Ectodermal cell (in vitro differentiated cells): ENCODE results near the gene CLC.
"Not testable (repeated sequence)": the region's sequence is repeated elsewhere in the genome, so short reads cannot be mapped to it uniquely, and the experiment has no call there.

Experiments
- H3K27ac ChIP-seq: 2 replicates; pipeline ENCODE4 v1.7.0; 2013; ENCODE audit warnings: mild to moderate bottlenecking, low read depth, low read length; ENCODE audit not compliant: insufficient read depth, poor library complexity, severe bottlenecking
- H3K27me3 ChIP-seq: 2 replicates; pipeline ENCODE4 v1.7.0; 2013; ENCODE audit warnings: mild to moderate bottlenecking, low read length; ENCODE audit not compliant: insufficient read depth, control insufficient read depth, poor library complexity, severe bottlenecking
- H3K36me3 ChIP-seq: one replicate; pipeline ENCODE4 v1.7.0; 2013; ENCODE audit warnings: low read length; ENCODE audit not compliant: control insufficient read depth, insufficient read depth
- H3K4me1 ChIP-seq: one replicate; pipeline ENCODE4 v1.7.0; 2013; ENCODE audit warnings: low read length; ENCODE audit not compliant: control insufficient read depth, insufficient read depth
- H3K4me3 ChIP-seq: 2 replicates; pipeline ENCODE4 v1.7.0; 2013; ENCODE audit warnings: low read depth, low read length, control low read depth; ENCODE audit not compliant: insufficient read depth
- H3K9me3 ChIP-seq: 2 replicates; pipeline ENCODE4 v1.7.0; 2013; ENCODE audit warnings: mild to moderate bottlenecking, low read length, moderate library complexity; ENCODE audit not compliant: control insufficient read depth
- WGBS, 2 experiments: methylation state at CpG; one replicate each; pipeline ENCODE4 v1.1.7; 2013; ENCODE audit warnings: missing lambda C conversion rate in 2 of 2; 5-methylcytosine and 5-hydroxymethylcytosine counted together

Gene CLC

DNA sequence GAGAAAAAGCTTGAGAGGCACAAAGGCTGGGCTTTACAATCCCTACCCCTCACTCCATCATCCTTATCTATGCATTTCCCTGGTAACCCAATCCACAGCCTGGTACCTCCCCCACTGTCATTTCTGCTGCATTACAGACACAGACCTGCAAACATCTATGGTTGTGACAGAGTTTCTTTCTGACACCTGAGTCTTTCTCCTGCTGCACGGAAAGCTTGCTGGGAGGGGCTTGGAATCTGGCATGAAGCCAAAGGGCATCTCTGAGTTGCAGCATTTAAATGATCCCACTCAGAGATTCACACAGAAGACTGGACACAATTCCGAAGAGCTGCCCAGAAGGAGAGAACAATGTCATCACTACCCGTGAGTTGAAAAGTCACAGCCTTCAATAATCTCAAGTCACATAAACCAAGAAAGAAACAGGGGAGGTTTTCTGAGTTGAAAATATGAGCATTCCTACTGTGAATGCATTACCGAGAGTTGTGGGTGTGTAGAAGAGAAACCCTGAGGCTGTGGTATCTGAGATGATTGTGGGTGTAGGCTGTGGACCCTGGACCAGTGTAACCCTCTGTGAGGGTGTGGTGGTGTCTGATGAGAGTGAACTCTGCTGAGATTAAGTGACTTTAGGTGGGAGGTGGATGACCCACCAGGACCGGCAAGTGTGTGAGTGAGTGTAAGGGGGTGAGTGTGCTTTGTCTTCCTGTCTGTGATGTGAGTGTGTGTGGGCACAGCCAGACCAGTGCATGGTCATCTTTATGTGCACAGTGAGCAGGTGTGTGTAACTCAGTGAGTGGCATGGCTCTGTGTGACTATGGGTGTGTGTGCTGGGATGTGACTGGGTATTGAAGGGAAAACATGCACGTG, 33.4 kb downstream of the CLC start, which contains the start of gene LGALS14:
Gene LGALS14 (plus strand): TSS at position 301 of the 864 bp plus-strand sequence. CDS start 48 bp downstream, at position 349.
- 74 to 75% methylated on average over 5 to 6 of the region's 6 CpGs for WGBS, 2 experiments
- Histone ChIP-seq H3K36me3 (no peaks in the 10 kb centered on the region), H3K4me3 (no peak within 1 kb of the TSS), H3K4me1 (no peaks in the 10 kb centered on the region), H3K9me3 (no peaks in the 10 kb centered on the region), H3K27me3 (no peaks in the 10 kb centered on the region), H3K27ac (no peak within 1 kb of the TSS)

DNA sequence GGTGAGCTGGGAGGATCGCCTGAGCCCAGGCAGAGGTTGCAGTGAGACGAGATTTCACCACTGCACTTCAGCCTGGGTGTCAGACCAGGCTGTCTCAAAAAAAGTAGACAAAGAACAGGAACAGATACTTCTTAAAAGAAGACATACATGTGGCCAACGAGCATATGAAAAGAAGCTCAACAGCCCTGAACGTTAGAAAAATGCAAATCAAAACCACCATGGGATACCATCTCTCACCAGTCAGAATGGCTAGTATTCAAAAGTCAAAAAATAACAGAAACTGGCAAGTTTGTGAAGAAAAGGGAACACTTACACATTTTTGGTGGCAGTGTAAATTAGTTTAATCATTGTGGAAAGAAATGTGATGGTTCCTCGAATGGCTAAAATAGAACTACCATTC, 36.5 kb downstream of the CLC start:
- Histone ChIP-seq H3K36me3 (no peaks in the 10 kb centered on the region), H3K27ac (no peak overlapping the region), H3K9me3 (no peaks in the 10 kb centered on the region), H3K4me1 (no peaks in the 10 kb centered on the region), H3K27me3 (peaks cover 6% of the 10 kb centered on the region), H3K4me3 (no peak overlapping the region)
- 65 to 72% methylated on average over 5 of the region's 5 CpGs for WGBS, 2 experiments

DNA sequence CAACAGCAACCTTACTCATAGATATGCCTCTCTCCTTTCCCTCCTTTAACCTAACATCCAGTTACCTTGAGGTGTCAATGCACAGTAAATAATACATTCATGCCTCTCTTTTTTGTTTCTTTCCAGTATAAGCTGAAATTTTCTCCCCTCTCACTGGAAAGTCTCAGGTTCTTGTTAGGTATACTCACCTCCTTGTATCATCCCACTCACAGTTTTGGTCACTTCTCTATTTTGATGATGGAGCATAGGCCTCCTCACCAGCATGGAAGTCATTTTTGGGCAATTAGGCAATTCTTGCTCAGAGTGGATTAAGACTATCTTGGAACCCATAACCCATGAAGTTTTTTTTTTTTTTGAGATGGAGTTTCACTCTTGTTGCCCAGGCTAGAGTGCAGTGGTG, 39.3 kb downstream of the CLC start:
- Histone ChIP-seq H3K27me3 (peaks cover 6% of the 10 kb centered on the region), H3K9me3 (no peaks in the 10 kb centered on the region), H3K27ac (no peak overlapping the region), H3K4me1 (no peaks in the 10 kb centered on the region), H3K36me3 (no peaks in the 10 kb centered on the region), H3K4me3 (no peak overlapping the region)

DNA sequence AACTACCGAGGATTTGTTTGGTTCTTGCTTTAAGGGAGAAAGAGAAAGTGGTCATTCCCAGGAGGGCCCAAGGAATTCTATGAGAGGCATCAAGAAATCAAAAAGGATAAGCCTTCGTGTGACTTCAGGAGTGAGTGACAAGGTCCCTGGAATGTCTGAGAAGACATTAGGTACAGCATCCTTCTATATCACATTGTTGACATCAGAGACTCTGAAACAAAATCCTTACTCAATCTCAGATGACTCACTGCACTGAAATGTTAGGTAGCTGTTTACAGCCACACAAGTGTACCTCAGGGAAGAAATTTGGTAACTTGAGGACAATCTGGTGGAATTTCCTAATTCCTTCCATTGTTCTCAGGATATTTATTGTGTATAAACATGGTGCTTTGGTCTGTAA, 41.4 kb downstream of the CLC start:
- Histone ChIP-seq H3K27ac (no peak overlapping the region), H3K4me3 (no peak overlapping the region), H3K4me1 (no peaks in the 10 kb centered on the region), H3K9me3 (no peaks in the 10 kb centered on the region), H3K36me3 (no peaks in the 10 kb centered on the region), H3K27me3 (peaks cover 6% of the 10 kb centered on the region)
- 75 to 87% methylated on average over 2 of the region's 2 CpGs for WGBS, 2 experiments

DNA sequence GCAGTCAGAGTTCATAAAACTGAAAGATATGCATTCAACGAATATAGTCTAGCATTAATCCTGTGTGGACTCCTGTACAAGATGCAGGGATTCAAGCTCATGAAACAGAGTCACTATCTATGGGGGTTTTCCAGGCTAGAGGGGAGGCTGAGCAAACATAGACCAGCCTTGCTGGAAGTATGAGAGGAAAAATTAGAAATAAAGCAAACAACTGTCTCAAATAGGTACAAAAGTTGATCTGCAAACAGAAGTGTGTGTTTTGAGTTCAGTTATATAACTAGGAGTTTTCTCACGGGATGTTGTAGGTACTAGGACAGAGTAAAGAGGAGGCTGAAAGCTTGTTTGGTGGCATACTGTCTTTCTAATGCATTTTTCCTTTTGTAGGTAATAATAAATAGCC, 42.1 kb downstream of the CLC start:
- 85 to 92% methylated on average over 2 of the region's 2 CpGs for WGBS, 2 experiments

DNA sequence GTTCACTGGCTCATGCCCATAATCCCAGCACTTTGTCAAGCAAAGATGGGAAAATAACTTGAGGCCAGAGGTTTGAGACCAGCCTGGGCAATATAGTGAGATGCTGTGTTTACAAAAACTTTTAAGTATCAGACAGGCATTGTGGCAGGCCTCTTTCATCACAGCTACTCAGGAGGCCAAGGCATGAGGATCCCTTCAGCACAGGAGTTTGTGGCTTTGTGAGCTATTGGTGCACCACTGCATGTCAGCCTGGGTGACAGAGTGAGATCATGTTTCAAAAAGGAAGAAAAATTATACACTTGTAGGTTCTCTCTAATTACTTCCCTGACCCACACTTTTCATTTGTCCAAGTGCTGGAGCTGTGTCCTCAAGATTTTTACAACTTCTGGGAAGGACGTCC, 45.0 kb downstream of the CLC start:
- Histone ChIP-seq H3K36me3 (no peaks in the 10 kb centered on the region), H3K27ac (no peak overlapping the region), H3K4me1 (no peaks in the 10 kb centered on the region), H3K27me3 (no peaks in the 10 kb centered on the region), H3K4me3 (no peak overlapping the region), H3K9me3 (no peaks in the 10 kb centered on the region)
- WGBS, 2 experiments: 93 to 94% methylated on average over 1 of the region's 1 CpG

More for the DNA sequence above, 42.1 kb downstream of the CLC start:
- peaks cover 6% of the 10 kb centered on the region for H3K27me3 ChIP-seq
- no peaks in the 10 kb centered on the region for H3K9me3 ChIP-seq
- H3K36me3 ChIP-seq: no peaks in the 10 kb centered on the region
- no peaks in the 10 kb centered on the region for H3K4me1 ChIP-seq
- H3K4me3 ChIP-seq: no peak overlapping the region
- H3K27ac ChIP-seq: no peak overlapping the region

DNA sequence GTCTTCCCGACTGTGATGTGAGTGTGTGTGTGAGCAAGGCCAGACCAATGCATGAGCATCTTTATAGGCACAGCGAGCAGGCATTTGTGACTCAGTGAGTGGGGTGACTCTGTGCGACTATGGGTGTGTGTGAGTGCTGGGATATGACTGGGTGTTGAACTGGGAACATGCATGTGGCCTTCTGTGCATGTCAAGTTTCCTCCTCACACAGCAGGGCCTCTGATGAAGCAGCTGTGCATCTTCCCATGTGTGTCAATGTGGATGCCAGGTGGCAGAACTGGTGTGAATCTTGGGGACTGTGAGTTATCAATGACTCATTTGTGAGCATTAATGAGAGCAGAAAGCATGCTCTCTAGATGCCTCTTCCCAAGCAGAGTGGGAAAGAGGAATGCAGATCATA, 45.7 kb downstream of the CLC start:
- H3K4me1 ChIP-seq: no peaks in the 10 kb centered on the region
- H3K27ac ChIP-seq: no peak overlapping the region
- H3K27me3 ChIP-seq: no peaks in the 10 kb centered on the region
- no peak overlapping the region for H3K4me3 ChIP-seq
- no peaks in the 10 kb centered on the region for H3K9me3 ChIP-seq
- WGBS, 2 experiments: 84 to 89% methylated on average over 3 of the region's 3 CpGs
- no peaks in the 10 kb centered on the region for H3K36me3 ChIP-seq

DNA sequence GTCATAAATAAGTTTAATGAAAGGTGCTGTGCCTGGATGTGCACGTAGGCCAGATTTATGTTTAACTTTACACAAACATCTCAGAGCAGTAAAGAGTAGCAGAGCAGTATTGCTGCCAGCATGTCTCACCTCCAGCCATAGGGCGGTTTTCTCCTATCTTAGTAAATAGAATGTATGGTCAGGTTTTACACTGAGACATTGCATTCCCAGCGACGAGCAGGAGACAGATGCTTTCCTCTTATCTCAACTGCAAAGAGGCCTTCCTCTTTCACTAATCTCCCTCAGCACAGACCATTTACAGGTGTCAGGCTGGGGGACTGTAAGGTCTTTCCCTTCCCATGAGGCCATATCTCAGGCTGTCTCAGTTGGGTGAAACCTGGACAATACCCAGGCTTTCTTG, 49.2 kb downstream of the CLC start:
- WGBS, 2 experiments: 87 to 97% methylated on average over 3 to 4 of the region's 4 CpGs
- H3K4me3 ChIP-seq, H3K9me3 ChIP-seq, H3K36me3 ChIP-seq, H3K27ac ChIP-seq, H3K27me3 ChIP-seq, H3K4me1 ChIP-seq: not testable (repeated sequence)

DNA sequence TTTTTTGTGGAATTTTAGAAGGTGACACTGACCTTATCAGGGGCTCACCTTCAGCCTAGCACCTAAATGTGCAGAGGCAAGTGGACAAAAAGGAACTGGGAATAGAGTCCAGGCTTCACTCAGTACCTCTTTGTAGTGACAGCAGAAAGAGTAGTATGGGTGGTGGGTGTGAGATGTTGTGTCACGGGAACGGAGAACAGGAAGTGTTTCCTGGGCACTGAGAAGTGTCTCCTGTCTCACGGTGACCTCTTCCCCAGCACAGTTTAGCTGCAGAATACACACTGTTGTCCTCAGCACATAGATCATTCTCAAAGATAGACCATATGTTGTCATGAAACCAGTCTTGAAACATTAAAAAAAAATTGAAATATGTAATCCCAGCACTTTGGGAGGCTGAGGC, 51.1 kb downstream of the CLC start:
- no peaks in the 10 kb centered on the region for H3K9me3 ChIP-seq
- 90 to 91% methylated on average over 3 of the region's 3 CpGs for WGBS, 2 experiments
- H3K4me3 ChIP-seq: no peak overlapping the region

DNA sequence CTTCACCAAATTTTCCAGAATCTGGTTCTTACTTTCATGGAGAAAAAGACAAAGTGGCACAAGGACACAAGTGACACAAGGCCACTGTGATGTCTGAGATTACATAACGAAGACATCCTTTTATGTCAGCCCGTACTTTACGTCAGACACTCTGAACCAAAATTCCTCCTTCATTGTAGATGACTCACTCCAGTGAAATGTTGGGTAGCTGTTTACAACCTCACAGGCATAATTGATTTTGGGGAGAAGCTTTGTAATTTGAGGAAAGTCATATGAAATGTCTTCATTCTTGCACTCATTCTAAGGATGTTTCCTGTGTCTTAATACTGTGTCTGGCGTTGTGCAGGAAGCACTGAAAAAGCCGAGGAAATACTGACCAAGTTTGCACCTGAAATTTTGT, 53.6 kb downstream of the CLC start:
- 81 to 86% methylated on average over 5 of the region's 5 CpGs for WGBS, 2 experiments
- H3K27ac ChIP-seq: no peak overlapping the region
- H3K4me1 ChIP-seq: no peaks in the 10 kb centered on the region
- H3K36me3 ChIP-seq: no peaks in the 10 kb centered on the region
- no peaks in the 10 kb centered on the region for H3K27me3 ChIP-seq
- no peak overlapping the region for H3K4me3 ChIP-seq
- H3K9me3 ChIP-seq: no peaks in the 10 kb centered on the region

More for the DNA sequence above, 51.1 kb downstream of the CLC start:
- no peaks in the 10 kb centered on the region for H3K4me1 ChIP-seq
- H3K27me3 ChIP-seq: no peaks in the 10 kb centered on the region
- H3K36me3 ChIP-seq: no peaks in the 10 kb centered on the region
- H3K27ac ChIP-seq: no peak overlapping the region
